ENCODE measurements around the gene BARHL1.

Gene BARHL1

GRCh38 chr9:132627106-132627505 is 44.7 kb downstream of the BARHL1 start:
- DNase-seq (ENCODE audit: low read depth) = no peak
- TF ChIP-seq CTCF (IDR thresholded peaks at IDR 0.05; ENCODE audit: low read length, missing control alignments) = no peak
- H3K4me3 ChIP-seq (replicated peaks; ENCODE audit: low read depth, low read length) = no peak overlapping the region

- H3K4me3 ChIP-seq (replicated peaks; ENCODE audit: low read depth, low read length) = no peak overlapping the region
- TF ChIP-seq CTCF (IDR thresholded peaks at IDR 0.05; ENCODE audit: low read length, missing control alignments) = no peak
- no peak for DNase-seq (ENCODE audit: low read depth)
Observed at GRCh38 chr9:132627594-132627993, 45.2 kb downstream of the BARHL1 start.

- no peak for TF ChIP-seq CTCF (IDR thresholded peaks at IDR 0.05; ENCODE audit: low read length, missing control alignments)
- DNase-seq (ENCODE audit: low read depth) = no peak
- H3K4me3 ChIP-seq (replicated peaks; ENCODE audit: low read depth, low read length) = no peak overlapping the region
Observed at GRCh38 chr9:132628746-132629145, 46.3 kb downstream of the BARHL1 start.

- DNase-seq (ENCODE audit: low read depth) = no peak
- TF ChIP-seq CTCF (IDR thresholded peaks at IDR 0.05; ENCODE audit: low read length, missing control alignments) = no peak
- no peak overlapping the region for H3K4me3 ChIP-seq (replicated peaks; ENCODE audit: low read depth, low read length)
Observed at GRCh38 chr9:132630116-132630515, 47.7 kb downstream of the BARHL1 start.

- H3K4me3 ChIP-seq (replicated peaks; ENCODE audit: low read depth, low read length) = no peak overlapping the region
- no peak for DNase-seq (ENCODE audit: low read depth)
- TF ChIP-seq CTCF (IDR thresholded peaks at IDR 0.05; ENCODE audit: low read length, missing control alignments) = no peak
Observed at GRCh38 chr9:132630811-132631210, 48.4 kb downstream of the BARHL1 start.

- H3K4me3 ChIP-seq (replicated peaks; ENCODE audit: low read depth, low read length) = no peak overlapping the region
- DNase-seq (ENCODE audit: low read depth) = no peak
- no peak for TF ChIP-seq CTCF (IDR thresholded peaks at IDR 0.05; ENCODE audit: low read length, missing control alignments)
Observed at GRCh38 chr9:132631280-132631679, 48.9 kb downstream of the BARHL1 start.

GRCh38 chr9:132631685-132632084 is 49.3 kb downstream of the BARHL1 start:
- DNase-seq (ENCODE audit: low read depth) = peak; percentile 13
- no peak for TF ChIP-seq CTCF (IDR thresholded peaks at IDR 0.05; ENCODE audit: low read length, missing control alignments)
- H3K4me3 ChIP-seq (replicated peaks; ENCODE audit: low read depth, low read length) = no peak overlapping the region
